ENCODE results near the gene PCBP3. TPM values are rescaled to one million over a fixed set of nuclear protein-coding genes. Genes with fewer than 3 reads are reported as not detected.

The PCBP3 gene
- total and polyA plus RNA-seq, 2 donors (not counting 3 experiments of a cell fraction or from before 2014, with no cell fraction given), result 0.06 to 1.1 TPM

DNA sequence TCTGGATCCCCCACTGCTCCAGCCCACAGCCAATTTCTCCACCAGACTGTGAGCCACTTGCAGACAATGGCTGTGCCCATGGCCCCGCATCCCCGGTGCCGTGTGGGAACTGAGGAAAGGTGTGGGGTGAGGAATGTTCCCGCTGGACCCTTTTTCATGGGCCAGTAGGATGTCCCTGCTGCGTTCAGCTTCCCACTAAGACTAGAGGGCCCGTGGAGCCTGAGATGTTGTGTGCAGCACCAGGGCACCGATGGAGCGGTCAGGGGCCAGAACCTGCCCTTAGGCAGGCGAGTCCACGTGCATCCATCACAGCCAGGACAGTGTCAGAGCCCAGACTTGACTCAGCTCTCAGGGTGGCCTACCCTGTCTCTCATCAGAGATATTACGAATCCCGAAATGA lies 232.4 kb downstream of the PCBP3 start:
- H3K79me2 ChIP-seq (ENCODE audit: control insufficient read depth, insufficient read depth, low read length), result no peaks in the 10 kb centered on the region
- H3K27ac ChIP-seq (ENCODE audit: insufficient read depth, low read depth, low read length), result no peak overlapping the region
- dilution Hi-C loops (cut with MboI; ENCODE audit: extremely low pct_ligation_motif_present, low sequenced_read_pairs), result no loop called here
- CTCF ChIA-PET, result no interaction called here
- FAIRE-seq (no peak), DNase-seq (ENCODE audit: low read depth, low spot score) (no peak)
- no peak overlapping the region for H3K4me2 ChIP-seq (ENCODE audit: insufficient read depth, low read length)
- no peak overlapping the region for H3K9ac ChIP-seq (replicated peaks; ENCODE audit: extremely low read depth, insufficient read depth, low read length)
- no peaks in the 10 kb centered on the region for H3K27me3 ChIP-seq (ENCODE audit: control insufficient read depth in 2 of 2, insufficient read depth in 2 of 2, low read length in 2 of 2)
- no TSS peak for BruUV-seq (replicated peaks)
- H2AFZ ChIP-seq (ENCODE audit: low read depth, low read length), result no peak overlapping the region
- no peaks in the 10 kb centered on the region for H4K20me1 ChIP-seq (replicated peaks; ENCODE audit: control insufficient read depth, extremely low read depth, insufficient read depth, low read length)
- no peaks in the 10 kb centered on the region for H3K4me1 ChIP-seq (ENCODE audit: control insufficient read depth, extremely low read depth, insufficient read depth, low read length)
- no peaks in the 10 kb centered on the region for H3K9me1 ChIP-seq (replicated peaks; ENCODE audit: control insufficient read depth, extremely low read depth, insufficient read depth, low read length)
- intact Hi-C loops (cut with micrococcal nuclease), result no loop called here
- TF ChIP-seq MYC (IDR thresholded peaks at IDR 0.05; ENCODE audit: low read depth, low read length) (no peak), POLR2AphosphoS5 (IDR thresholded peaks at IDR 0.05; ENCODE audit: insufficient read depth, low read depth, low read length) (no peak), GATA2 (IDR thresholded peaks at IDR 0.05; ENCODE audit: insufficient read depth, insufficient read length, low read depth, low read length) (no peak), EZH2 (IDR thresholded peaks at IDR 0.05; ENCODE audit: borderline replicate concordance, low read depth, low read length, severe bottlenecking) (no peak), FOS (IDR thresholded peaks at IDR 0.05; ENCODE audit: borderline replicate concordance, insufficient read depth, low read length) (no peak), JUN (IDR thresholded peaks at IDR 0.05; ENCODE audit: borderline replicate concordance, insufficient read depth, insufficient read length, low read depth) (no peak), POLR2A (IDR thresholded peaks at IDR 0.05; ENCODE audit: low read depth, low read length) (no peak)
- TF ChIP-seq, protein P1, sequence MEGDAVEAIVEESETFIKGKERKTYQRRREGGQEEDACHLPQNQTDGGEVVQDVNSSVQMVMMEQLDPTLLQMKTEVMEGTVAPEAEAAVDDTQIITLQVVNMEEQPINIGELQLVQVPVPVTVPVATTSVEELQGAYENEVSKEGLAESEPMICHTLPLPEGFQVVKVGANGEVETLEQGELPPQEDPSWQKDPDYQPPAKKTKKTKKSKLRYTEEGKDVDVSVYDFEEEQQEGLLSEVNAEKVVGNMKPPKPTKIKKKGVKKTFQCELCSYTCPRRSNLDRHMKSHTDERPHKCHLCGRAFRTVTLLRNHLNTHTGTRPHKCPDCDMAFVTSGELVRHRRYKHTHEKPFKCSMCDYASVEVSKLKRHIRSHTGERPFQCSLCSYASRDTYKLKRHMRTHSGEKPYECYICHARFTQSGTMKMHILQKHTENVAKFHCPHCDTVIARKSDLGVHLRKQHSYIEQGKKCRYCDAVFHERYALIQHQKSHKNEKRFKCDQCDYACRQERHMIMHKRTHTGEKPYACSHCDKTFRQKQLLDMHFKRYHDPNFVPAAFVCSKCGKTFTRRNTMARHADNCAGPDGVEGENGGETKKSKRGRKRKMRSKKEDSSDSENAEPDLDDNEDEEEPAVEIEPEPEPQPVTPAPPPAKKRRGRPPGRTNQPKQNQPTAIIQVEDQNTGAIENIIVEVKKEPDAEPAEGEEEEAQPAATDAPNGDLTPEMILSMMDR (IDR thresholded peaks at IDR 0.05; ENCODE audit: extremely low read depth in 1 of 2, insufficient read depth in 1 of 2, low read depth in 1 of 2, low read length in 2 of 2), result no peak
- TF ChIP-seq, protein P2, sequence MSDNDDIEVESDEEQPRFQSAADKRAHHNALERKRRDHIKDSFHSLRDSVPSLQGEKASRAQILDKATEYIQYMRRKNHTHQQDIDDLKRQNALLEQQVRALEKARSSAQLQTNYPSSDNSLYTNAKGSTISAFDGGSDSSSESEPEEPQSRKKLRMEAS (IDR thresholded peaks at IDR 0.05; ENCODE audit: insufficient read depth, insufficient read length), result no peak
- H3K4me3 ChIP-seq (replicated peaks in 1 of 3; ENCODE audit: insufficient read depth in 1 of 3, low read depth in 1 of 3, low read length in 3 of 3), result no peak overlapping the region
- POLR2A ChIA-PET, result no interaction called here
- no peaks in the 10 kb centered on the region for H3K9me3 ChIP-seq (replicated peaks; ENCODE audit: control insufficient read depth, insufficient read depth, low read length)
- H3K36me3 ChIP-seq (ENCODE audit: control insufficient read depth in 2 of 2, extremely low read depth in 1 of 2, insufficient read depth in 2 of 2, low read length in 2 of 2), result no peaks in the 10 kb centered on the region

Measured in endothelial cell of umbilical vein (primary cell).